Measurements from ENCODE around the gene MFAP1.
"Not testable (repeated sequence)": the region's sequence is repeated elsewhere in the genome, so short reads cannot be mapped to it uniquely, and the experiment has no call there.

Gene MFAP1, protein sequence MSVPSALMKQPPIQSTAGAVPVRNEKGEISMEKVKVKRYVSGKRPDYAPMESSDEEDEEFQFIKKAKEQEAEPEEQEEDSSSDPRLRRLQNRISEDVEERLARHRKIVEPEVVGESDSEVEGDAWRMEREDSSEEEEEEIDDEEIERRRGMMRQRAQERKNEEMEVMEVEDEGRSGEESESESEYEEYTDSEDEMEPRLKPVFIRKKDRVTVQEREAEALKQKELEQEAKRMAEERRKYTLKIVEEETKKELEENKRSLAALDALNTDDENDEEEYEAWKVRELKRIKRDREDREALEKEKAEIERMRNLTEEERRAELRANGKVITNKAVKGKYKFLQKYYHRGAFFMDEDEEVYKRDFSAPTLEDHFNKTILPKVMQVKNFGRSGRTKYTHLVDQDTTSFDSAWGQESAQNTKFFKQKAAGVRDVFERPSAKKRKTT

DNA sequence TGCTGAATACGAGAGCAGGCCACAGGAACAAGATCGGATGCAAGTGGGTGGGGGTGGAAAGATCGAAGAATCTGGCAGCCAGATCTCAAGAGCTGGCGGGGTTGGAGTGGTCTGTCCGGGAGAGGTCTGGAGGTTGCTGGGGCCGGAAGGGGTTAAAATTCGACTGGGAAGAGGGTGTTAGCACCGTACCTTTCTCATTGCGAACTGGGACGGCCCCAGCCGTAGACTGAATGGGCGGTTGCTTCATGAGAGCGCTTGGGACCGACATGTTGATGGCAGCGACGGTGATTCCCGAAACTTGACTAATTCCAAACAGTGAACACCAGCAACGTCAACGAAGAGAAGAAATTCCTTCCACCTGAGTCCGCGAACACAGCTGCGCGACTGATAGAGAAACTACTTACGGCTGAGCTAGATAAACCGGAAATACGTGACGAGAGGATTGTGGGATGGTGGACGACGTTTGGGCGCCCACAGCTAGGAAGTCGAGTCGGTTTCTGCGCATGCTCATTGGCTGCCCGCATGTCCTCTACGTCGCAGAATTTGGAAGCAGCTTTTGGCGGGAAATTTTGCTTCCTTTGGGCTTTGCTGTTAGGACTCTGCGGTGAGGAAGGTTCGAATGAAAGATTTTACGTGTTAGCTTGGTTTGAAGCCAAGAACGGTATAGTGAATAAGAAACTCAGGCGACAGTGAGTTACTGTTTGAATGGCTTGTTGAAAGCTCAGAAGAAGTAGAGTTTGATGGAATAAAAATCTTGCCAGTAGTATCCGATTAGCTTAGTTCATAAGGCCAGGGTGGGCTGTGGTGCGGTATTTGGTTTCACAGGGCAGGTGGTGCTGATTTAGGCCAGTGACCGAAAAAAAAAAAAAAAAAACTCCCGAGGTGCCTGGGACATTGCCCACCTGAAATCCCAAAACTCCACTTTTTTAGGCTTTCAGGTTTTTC is at the start of gene MFAP1:
Gene MFAP1 (minus strand): TSS at position 389 of the 945 bp plus-strand sequence. CDS start 121 bp downstream, at position 268.
- DNase-seq (ENCODE audit: insufficient read length, low spot score) = peak; percentile 80
- FAIRE-seq = peak; percentile 96
- peak; percentile 78 for TF ChIP-seq POLR2A (IDR thresholded peaks at IDR 0.05; ENCODE audit: low read depth, low read length)

DNA sequence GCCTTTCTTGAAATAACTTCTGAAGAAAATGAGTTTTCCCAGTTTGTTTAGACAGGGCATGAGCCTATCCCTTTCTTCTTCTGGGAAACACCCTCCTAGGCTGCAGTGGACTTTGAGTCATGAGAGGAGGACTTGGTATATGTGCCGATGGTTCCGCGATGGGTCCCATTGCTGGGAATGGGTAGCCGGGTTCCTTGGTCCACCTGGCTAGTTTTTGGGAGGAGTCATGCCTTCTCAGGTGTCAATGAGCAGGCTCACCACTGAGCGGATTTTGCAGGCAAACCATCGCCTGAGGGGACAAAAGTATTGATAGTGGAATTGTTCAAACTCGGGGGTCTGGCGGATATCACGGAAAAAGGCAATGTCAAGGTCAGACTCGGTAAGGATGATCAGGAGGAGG is 49.2 kb upstream of the MFAP1 start:
- DNase-seq (ENCODE audit: insufficient read length, low spot score) = no peak
- no peak for TF ChIP-seq POLR2A (IDR thresholded peaks at IDR 0.05; ENCODE audit: low read depth, low read length)
- FAIRE-seq = no peak

- DNase-seq (ENCODE audit: insufficient read length, low spot score) (peak; percentile 44), FAIRE-seq (peak; percentile 75)
- TF ChIP-seq POLR2A (IDR thresholded peaks at IDR 0.05; ENCODE audit: low read depth, low read length) = no peak
Observed at GRCh38 chr15:43872416-43873020, 48.0 kb upstream of the MFAP1 start.

DNA sequence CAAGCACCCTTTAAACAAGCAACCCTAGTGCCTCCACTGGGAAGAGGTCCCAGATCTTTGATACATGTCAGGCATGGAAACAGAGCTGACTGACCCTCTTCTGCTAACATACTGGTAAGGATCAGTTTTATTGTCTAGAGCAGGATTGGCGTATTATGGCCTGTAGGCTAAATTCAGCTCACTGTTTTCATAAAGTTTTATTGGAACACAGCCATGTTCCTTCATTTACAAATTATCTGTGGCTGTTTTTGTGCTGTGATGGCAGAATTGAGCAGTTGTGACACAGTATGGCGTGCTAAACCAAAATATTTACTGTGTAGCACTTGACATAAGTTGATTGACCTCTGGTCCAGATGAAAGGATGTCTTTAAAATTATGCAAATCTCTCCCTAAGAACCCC is 47.3 kb upstream of the MFAP1 start:
- FAIRE-seq (no peak), DNase-seq (ENCODE audit: insufficient read length, low spot score) (no peak)

GRCh38 chr15:43868406-43868805 is 43.9 kb upstream of the MFAP1 start:
- FAIRE-seq (no peak), DNase-seq (ENCODE audit: insufficient read length, low spot score) (no peak)
- TF ChIP-seq POLR2A (IDR thresholded peaks at IDR 0.05; ENCODE audit: low read depth, low read length) = no peak

More for the DNA sequence above, 47.3 kb upstream of the MFAP1 start:
- TF ChIP-seq POLR2A (IDR thresholded peaks at IDR 0.05; ENCODE audit: low read depth, low read length) = no peak

GRCh38 chr15:43867096-43867495 is 42.6 kb upstream of the MFAP1 start:
- no peak for FAIRE-seq
- TF ChIP-seq POLR2A (IDR thresholded peaks at IDR 0.05; ENCODE audit: low read depth, low read length) = no peak
- no peak for DNase-seq (ENCODE audit: insufficient read length, low spot score)

- not testable (repeated sequence) for DNase-seq (ENCODE audit: insufficient read length, low spot score); FAIRE-seq
Observed at GRCh38 chr15:43866636-43867035, 42.1 kb upstream of the MFAP1 start.

- DNase-seq (ENCODE audit: insufficient read length, low spot score) (no peak), FAIRE-seq (no peak)
- no peak for TF ChIP-seq POLR2A (IDR thresholded peaks at IDR 0.05; ENCODE audit: low read depth, low read length)
Observed at GRCh38 chr15:43859546-43859945, 35.1 kb upstream of the MFAP1 start.

DNA sequence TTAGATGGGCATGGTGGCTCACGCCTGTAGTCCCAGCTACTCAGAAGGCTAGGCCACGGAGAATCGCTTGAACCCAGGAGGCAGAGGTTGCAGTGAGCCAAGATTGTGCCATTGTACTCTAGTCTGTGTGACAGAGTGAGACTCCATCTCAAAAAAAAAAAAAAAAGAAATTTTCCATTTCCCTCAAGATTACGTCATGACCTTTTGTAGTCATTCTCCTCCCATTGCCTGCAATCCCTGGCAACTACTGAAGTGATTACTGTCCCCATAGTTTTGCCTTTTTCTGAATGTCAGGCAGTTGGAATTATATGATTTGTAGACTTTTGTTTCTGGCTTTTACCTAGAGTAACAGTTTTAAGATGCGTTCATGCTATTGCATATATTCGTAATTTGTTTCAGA is 30.3 kb upstream of the MFAP1 start:
- DNase-seq (ENCODE audit: insufficient read length, low spot score) (no peak), FAIRE-seq (no peak)
- no peak for TF ChIP-seq POLR2A (IDR thresholded peaks at IDR 0.05; ENCODE audit: low read depth, low read length)

GRCh38 chr15:43852607-43853006 is 28.1 kb upstream of the MFAP1 start:
- no peak for FAIRE-seq
- no peak for TF ChIP-seq POLR2A (IDR thresholded peaks at IDR 0.05; ENCODE audit: low read depth, low read length)
- no peak for DNase-seq (ENCODE audit: insufficient read length, low spot score)

- FAIRE-seq (no peak), DNase-seq (ENCODE audit: insufficient read length, low spot score) (no peak)
- TF ChIP-seq POLR2A (IDR thresholded peaks at IDR 0.05; ENCODE audit: low read depth, low read length) = no peak
Observed at GRCh38 chr15:43851251-43851650, 26.8 kb upstream of the MFAP1 start.

- DNase-seq (ENCODE audit: insufficient read length, low spot score) (no peak), FAIRE-seq (no peak)
- TF ChIP-seq POLR2A (IDR thresholded peaks at IDR 0.05; ENCODE audit: low read depth, low read length) = no peak
Observed at GRCh38 chr15:43845421-43845820, 20.9 kb upstream of the MFAP1 start.

DNA sequence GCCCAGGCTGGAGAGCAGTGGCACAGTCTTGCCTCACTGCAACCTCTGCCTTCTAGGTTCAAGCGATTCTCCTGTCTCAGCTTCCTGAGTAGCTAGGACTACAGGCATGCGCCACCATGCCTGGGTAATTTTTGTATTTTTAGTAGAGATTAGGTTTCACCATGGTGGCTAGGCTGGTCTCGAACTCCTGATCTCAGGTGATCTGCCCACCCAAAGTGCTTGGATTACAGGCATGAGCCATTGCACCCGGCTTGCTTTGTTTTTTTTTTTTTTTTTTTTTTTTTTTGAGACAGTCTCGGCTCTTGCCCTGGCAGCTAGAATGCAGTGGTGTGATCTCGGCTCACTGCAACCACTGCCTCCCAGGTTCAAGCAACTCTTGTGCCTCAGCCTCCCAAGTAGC is 8.0 kb upstream of the MFAP1 start:
- not testable (repeated sequence) for FAIRE-seq; DNase-seq (ENCODE audit: insufficient read length, low spot score)

DNA sequence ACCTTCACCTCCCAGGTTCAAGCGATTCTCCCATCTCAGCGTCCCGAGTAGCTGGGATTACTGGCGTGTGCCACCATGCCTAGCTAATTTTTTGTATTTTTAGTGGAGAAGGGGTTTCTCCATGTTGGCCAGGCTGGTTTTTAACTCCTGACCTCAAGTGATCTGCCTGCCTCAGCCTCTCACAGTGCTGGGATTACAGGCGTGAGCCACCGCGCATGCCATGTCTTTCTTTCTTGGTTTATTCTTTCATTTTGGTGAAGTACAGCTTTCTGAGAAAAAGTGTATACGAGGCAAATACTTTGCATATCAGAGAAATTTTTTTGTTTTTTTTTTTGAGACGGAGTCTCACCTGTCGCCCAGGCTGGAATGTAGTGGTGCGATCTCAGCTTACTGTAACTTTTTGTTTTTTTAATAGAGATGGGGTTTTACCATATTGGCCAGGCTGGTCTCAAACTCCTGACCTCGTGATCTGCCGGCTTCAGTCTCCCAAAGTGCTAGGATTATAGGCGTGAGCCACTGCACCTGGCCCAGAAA is 7.1 kb upstream of the MFAP1 start:
- DNase-seq (ENCODE audit: insufficient read length, low spot score); FAIRE-seq: not testable (repeated sequence)

GRCh38 chr15:43830691-43831275 is 6.3 kb upstream of the MFAP1 start:
- not testable (repeated sequence) for FAIRE-seq; DNase-seq (ENCODE audit: insufficient read length, low spot score)

DNA sequence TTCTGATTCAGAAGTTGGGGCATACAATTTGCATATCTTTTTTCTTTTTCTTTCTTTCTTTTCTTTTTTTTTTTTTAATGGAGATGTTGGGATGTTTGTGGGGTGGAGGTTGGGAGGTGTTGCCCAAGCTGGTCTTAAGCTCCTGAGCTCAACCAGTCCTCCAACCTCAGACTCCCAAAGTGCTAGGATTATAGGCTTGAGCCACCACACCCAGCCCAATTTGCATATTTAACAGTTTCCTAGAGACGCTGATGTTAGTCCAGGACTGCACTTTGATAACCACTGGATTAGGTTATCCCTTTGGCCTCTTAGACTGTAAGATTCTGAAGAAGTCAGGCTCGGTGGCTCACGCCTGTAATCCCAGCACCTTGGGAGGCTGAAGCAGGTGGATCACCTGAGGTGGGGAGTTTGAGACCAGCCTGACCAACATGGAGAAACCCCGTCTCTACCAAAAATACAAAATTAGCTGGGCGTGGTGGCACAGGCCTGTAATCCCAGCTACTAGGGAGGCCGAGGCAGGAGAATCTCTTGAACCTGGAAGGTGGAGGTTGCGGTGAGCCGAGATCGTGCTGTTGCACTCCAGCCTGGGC is 5.6 kb upstream of the MFAP1 start:
- DNase-seq (ENCODE audit: insufficient read length, low spot score); FAIRE-seq: not testable (repeated sequence)

Measured in H54 (cell line).